HG03575 (cell line): ENCODE measurements around the gene ELN.
"Not testable (repeated sequence)": the region's sequence is repeated elsewhere in the genome, so short reads cannot be mapped to it uniquely, and the experiment has no call there.

ENCODE experiments used
- ATAC-seq: cut with Tn5 transposase; IDR thresholded peaks from one replicate; pipeline ENCODE4 v1.9.1; 2021; ENCODE audit not compliant: unreplicated experiment, insufficient number of reproducible peaks, low FRiP score; ENCODE audit errors: extremely low read depth

ELN gene

DNA sequence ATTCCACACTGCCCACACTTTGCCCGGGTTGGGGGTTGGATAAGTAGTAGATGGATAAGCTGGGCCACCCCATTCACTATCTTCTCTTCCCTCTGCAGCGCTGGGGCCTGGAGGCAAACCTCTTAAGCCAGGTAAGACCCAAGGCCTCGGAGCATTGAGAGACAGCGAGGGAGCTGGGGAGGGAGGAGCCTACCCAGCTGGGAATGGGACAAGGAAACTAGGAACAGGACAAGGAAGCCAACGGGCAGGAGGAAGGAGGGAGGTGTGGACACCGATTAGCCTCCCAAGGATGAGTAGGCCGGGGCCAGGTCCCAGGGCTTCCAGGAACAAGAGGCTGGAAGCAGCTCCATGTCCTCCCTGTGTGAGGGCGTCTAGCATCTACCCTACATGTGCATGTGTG, 9.6 kb downstream of the ELN start:
- no peak for ATAC-seq

DNA sequence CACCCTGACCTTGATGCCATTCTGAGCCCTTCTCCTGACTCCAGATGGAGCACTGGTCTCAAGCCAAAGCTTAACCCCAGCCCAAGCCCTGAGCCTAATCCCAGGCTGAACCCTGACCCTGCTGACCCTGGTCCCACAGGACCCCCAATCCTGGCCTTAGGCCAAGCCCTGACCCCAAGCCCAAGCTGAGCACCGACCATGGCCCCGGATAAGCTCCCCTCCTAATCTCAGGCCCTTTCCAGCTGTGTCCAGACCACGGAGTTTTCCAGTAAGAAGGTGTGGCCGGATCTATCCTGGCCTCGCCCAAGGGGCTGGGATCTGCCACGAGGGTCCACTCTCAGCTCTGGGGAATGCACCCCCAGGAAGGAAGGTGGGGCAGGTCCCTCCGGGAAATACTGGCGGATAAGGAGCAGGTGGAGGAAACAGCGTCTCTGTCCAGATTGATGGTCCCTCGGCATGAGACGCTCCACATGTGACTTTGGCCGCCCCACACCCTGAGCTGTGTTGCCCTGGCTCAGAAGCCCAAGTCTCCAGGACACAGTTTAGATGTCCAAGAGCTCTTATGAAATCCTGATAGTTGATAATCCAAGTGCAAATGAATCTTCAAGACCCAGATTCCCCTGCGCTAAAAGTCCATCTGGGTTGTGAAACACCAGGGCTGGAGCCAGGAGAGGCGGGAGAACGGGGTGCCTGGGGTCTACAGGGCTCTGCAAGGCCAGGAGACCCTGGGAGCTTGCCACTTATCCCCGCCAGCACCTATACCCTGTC, 10.4 kb downstream of the ELN start:
- no peak for ATAC-seq

DNA sequence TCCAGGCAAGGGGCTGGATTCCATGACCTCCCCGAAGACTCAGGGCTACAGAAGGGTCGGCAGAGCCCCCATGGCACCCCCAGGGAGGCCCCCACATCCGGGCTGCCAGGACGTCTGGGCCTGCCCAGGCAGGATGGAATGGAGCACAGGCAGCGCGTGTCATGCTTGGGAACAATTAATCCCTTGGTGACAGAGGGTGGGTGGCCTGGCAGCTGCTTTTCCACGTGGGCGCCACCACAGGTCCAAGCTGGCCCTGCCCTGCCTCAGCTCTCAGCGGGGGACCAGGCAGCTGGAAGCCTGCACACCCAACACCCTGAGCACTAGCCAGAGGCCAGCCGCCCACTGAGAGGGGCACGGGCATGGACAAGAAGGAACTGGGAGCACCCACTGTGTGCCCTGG, 11.4 kb downstream of the ELN start:
- no peak for ATAC-seq

DNA sequence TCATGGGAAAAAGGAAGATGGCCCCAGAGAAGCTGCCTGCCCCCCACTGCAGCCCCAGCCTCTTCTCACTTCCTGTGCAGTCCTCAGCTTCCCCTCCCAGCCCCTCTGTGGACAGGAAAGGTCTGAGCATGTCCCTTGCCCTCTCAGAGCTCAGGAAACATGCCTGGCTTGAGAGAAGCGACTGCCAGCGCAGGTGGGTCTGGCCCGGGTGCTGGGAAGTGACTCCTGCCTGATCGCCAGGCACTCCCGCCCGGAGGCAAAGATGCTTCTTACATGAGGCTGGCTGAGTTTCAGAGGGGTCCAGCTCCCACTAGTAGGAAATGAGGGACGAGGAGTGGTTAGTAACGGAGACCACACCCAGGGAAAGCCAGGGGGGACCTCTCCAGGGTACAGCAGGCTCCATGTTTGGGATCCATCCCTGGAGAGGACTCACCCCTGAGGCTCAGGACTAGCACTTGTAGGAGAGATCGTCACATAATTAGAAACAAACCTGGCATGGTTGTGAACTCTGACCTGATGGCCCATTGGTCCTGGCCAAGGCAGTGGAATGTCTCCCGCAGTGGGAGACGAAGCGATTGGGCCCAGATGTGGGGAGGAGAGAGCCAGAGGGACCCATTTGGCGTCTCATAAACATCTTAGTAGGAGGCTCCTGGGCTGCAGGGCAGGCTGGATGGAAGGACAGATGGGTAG, 12.3 kb downstream of the ELN start:
- no peak for ATAC-seq

DNA sequence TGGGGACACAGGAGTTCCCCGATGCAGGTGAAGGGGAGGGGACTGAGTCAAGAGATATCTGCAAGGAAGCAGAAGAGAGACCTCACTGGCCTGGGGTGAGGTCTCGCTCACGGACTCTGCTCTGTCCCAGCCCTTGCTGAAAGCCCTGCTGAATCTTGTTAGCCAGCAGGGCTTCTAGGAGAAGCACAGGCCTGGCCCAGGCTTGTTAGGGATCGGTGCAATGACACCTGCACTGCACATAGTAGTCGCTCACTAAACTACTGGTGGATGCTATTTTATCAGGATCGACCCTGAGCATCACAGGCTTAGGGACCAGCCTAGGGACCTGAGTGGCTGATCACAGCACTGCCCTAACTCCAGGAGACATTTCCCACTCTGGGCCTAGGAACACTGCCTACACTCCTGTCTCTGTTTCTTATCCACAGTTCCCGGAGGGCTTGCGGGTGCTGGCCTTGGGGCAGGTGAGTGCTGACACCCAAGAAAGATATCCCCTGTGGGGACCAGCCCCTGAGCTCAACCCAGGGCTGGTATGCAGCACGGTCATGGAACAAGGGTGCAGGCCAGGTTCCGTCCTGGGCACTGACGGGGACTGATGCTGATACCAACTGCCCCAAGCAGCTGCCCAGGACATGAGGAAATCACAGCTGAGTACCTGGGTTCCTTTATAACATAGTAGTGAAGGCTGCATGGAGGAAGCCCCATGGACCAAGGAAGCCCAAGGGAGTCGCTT, 13.0 kb downstream of the ELN start:
- ATAC-seq = no peak

DNA sequence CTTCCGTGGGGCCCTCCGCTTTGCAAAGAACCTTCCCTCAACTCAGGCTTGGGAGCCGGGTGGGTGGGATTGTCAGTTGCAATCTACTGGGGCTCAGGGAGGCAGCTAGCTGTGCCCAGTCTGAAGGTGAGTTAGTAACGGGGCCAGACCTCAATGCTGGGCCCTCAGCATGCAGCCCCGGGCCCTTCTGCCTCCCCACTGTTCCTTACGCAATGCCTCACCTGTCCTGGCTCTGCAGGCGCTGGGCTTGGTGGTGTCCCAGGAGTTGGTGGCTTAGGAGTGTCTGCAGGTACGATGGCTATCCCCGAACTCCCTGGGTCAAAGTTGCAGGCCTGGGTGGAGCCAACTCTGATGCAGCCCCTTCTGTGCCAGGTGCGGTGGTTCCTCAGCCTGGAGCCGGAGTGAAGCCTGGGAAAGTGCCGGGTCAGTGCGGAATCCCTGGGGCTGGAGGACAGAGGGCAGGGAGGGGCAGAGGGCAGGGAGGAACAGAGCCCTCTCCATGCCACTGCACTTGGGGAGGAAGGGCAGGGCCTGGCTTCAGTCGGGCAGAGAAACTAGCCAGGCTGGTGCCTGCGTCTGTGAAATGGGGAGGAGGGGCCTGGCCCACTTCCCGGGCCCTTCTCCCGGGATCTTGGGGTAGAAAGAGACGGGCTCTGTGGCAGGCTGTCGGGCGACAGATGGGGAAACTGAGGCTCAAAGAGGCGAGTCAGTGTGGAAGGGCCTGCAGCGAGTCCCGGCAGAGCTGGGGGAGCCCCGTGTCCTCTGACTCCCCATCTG, 15.0 kb downstream of the ELN start:
- ATAC-seq = no peak

DNA sequence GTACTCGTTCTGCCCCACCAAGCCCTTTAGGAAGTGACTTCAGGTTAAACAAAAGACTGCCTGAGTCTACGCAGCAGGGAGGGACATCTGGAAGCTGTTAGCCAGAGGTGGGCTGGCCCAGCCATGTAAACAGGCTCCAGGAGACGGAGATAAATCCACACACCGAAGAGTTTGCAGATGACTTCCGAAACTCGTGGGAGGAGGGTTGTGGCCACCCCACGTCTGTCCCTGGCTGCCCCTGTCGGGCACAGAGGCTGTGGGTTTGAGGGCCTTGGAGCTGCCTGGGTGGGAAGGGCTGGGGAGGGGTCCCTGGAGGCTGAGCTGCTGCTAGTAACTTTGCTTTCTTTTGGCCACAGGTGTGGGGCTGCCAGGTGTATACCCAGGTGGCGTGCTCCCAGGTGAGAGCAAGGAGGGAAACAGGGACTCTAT, 15.6 kb downstream of the ELN start:
- ATAC-seq = no peak

DNA sequence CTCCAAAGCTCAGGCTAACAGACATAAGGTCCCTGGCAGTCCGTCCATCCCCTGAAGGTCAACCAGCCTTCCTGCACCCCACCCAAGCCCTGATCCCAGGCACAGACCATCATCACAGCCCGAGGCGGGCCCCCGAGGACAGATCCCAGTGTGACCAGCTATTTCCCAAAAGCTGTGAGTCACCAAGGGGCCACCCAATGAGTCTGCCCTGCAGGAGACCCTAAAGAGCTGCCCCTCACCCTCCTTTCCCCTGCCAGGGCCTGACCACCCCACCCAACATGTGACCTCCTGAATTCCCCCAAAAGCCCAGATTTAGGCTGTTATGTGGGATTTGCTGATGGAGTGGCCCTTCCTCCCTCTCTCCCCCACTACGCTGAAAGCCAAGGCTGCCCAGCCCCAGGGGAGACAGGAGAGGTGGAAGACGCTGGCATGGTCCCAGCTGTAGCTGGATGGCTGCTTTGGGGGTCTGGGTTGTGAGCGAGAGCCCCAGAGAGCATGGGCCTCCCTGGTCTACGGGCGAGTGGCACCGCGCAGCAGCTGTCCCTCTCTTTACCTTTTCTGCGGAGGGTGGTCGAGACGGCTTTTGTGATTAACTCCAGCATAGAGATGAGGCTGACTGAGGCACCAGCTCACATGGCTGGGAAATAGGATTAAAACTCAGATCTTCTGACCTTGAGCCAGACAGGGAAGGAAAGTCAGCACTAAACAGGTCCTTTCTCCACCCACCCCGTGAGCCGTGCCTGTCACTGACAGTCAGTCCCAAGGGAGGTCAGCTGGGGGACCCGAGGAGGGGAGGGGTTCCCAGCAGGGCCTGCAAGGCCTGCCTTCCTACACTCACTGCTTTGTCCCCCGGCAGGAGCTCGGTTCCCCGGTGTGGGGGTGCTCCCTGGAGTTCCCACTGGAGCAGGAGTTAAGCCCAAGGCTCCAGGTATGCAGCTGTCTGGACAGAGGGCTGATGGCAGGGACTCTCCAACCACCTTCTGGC, 16.7 kb downstream of the ELN start:
- ATAC-seq = no peak

DNA sequence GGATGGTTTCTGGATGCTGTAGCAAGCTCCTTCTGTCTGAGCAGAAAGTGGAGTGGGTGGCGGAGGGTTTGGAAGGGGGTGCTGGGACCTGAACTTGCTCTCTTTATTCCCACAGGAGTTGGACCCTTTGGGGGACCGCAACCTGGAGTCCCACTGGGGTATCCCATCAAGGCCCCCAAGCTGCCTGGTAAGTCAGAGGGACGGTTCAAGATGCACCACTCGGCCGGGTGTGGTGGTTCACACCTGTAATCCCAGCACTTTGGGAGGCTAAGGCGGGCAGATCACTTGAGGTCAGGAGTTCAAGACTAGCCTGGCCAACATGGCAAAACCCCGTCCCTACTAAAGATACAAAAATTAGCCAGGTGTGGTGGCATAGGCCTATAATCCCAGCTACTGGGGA, 18.6 kb downstream of the ELN start:
- ATAC-seq = not testable (repeated sequence)

DNA sequence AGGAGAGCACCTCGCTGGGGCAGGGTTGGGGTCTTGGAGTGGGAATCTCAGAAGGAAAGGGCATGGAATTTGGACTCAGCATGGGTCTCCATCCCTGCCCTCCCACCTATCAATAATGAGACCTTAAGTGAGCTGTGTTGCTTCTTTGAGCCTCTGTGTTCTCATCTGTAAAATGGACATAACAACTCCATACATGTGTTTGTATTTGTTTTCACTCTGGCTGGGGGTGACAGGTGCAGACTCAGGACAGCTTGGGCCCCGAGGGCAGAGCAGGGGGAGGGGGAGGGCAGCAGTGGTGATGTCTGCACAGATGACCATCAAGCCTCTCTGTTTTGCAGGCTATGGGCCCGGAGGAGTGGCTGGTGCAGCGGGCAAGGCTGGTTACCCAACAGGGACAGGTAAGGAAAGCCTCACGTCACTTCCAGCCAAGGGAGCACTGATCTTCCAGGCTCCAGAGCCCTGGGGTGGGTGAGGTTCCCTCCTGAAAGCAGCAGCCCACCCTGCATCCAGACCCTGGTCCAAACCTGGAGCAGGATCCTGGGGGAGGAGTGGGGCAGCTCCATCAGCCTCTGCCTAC, 19.9 kb downstream of the ELN start:
- no peak for ATAC-seq

DNA sequence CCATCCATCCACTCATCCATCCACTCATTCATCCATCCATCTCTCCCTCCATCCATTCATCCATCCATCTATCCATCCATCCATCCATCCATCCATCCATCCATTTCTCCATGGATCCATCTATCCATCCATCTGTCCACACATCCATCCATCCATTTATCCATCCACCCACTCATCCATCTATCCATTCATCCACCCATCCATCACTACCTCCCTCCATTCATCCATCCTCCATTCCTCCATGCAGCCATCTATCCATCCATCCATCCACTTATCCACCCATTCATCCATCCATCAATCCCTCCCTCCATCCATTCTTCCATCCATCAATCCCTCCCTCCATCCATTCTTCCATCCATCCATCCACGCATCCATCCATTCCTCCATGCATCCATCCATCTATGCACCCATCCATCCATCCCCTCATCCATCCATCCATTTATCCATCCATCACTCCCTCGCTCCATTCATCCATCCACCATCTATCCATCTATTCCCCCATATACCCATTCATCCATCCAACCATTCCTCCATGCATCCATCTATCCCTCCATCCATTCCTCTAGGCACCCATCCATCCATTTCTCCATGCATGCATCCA, 21.1 kb downstream of the ELN start:
- no peak for ATAC-seq

DNA sequence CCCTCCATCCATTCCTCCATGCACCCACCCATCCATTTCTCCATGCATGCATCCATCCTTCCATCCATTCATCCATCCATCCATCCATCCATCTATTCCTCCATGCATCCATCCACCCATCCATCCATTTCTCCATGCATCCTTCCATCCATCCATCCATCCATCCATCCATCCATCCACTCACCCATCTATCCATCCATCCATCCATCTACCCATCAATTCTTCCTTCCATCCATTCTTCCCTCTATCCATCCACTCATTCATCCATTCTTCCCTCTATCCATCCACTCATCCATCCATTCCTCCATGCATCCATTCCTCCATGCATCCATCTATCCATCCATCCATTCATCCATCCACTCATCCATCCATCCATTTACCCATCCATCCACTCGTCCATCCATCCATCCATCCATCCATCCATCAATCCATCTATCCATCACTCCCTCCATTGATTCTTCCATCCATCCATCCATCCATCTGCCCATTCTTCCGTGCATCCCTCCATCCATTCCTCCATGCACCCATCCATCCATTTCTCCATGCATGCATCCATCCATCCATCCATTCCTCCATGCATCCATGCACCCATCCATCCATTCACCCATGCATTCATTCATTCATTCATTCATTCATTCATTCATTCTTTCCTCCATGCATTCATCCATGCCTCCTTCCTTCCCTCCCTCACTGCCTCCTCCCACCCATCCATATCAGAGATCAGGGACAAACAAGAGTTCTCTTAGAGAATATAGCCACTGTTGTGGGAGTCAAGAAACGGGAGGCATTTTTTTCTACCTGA, 22.2 kb downstream of the ELN start:
- no peak for ATAC-seq

DNA sequence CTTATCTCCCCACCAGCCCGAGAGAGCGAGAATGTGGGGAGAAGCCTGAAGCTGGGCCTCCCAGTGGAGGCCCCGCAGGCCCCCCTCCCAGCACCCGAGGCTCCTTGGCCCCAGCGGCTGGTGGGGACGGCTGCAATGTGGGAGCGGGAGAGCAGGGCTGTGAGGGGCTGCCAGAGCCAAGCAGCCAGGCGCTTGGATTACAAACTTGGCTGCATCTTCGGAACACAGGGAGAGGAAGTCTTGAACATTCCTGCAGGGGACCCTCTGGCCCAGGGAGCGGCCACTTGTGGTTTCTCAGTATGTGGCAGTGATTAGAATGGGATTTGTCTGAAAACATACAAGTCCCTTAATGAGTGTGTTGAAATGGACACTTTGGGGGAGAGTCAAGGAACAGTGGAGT, 23.2 kb downstream of the ELN start:
- no peak for ATAC-seq

DNA sequence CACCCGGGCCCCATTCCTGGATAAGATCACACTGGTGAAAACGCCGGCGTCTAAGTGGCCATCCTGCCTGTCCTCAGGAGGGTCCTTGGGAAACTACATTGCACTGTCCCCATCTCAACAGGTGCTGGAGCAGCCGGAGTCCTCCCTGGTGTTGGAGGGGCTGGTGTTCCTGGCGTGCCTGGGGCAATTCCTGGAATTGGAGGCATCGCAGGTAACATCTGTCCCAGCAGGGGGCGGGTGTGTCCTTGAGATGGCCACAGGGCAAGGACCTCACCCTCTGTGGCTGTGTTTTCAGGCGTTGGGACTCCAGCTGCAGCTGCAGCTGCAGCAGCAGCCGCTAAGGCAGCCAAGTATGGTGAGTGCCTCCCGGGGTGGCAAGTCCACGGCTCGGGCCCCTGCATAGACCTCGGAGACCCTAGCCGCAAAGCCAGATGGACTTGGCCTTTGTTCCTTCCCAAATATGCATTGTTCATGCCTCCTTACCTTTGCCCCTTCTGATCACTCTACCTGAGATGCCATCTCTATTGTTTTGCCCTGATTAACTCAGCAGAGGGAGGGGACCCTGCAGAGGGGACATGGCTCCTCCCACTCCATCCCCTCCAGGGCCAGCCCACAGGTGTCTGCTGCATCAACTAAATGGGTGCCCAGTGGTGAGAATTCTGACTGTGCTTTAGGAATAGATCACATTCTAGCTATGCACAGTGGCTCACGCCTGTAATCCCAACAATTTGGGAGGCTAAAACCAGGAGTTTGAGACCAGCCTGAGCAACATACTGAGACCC, 23.8 kb downstream of the ELN start:
- no peak for ATAC-seq

DNA sequence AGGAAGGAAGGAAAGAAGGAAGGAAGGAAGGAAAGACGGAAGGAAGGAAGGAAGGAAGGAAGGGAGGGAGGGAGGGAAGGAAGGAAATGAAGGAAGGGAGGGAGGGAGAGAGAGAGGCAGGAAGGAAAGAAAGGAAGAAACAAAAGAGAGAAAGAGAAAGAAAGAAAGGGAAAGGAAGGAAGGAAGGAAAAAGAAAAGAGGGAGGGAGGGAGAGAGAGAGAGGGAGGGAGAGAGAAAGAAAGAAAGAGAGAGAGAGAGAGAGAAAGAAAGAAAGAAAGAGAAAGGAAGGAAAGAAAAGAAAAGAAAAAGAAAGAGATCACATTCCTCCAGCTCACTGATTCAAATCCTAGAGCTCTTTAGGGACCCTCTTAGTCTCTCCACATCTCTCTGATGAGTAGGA, 24.7 kb downstream of the ELN start:
- no peak for ATAC-seq

DNA sequence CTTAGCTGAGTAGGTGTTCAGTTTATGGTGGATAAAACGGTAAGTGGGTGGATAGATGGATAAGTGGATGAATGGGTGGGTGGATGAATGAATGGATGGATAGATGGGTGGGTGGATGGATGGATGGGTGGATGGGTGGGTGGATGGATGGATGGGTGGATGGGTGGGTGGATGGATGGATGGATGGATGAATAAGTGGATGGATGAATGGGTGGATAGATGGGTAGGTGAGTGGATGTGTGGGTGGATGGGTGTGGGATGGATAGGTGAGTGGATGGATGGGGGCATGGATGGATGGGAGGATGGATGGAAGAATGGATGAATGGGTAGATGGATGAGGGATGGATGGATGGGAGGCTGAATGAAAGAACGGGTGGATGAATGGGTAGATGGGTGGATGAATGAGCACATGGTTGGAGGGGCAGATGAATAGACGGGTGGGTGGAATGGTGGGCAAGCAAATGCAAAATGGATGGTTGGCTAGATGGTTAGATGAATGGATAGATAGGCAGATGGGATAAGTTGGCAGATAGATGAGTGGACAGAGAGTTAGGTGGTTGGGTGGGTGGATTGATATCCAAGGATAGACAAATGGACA, 25.7 kb downstream of the ELN start:
- no peak for ATAC-seq
